HEK293 (cell line): ENCODE measurements around the gene CCDC71L.

Experiments
- CTCF ChIA-PET: fragments of 350-600 bp; formaldehyde crosslinking; extraction: SDS; loops from one replicate; lab custom pipeline; 2021; ENCODE audit warnings: antibody characterized with exemption; lab: Yijun Ruan, JAX
- POLR2A ChIA-PET: fragments of 300-600 bp; formaldehyde crosslinking; extraction: SDS; loops from one replicate; lab custom pipeline; 2020; ENCODE audit warnings: antibody characterized with exemption, inconsistent platforms; lab: Yijun Ruan, JAX
- H3K27ac ChIP-seq: fragments of 200-500 bp; sonication (Bioruptor generic); 2 replicates; pipeline ENCODE4 v1.5.1; 2014; ENCODE audit warnings: low read depth, low read length, control low read depth, inconsistent platforms; ENCODE audit errors: extremely low read depth
- H3K36me3 ChIP-seq, 2 experiments: fragments of 200-500 bp in 1 of 2; sonication (Bioruptor generic) in 1 of 2; 1 replicate in 1 of 2; 2 replicates in 1 of 2; pipeline ENCODE4 v1.5.1; 2014 to 2017; ENCODE audit warnings: inconsistent platforms in 2 of 2, low read length in 2 of 2; ENCODE audit not compliant: control insufficient read depth in 2 of 2, insufficient read depth in 1 of 2
- H3K4me1 ChIP-seq: fragments of 200-500 bp; sonication (Bioruptor generic); 2 replicates; pipeline ENCODE4 v1.5.1; 2014; ENCODE audit warnings: mild to moderate bottlenecking, low read length, inconsistent platforms; ENCODE audit not compliant: control insufficient read depth, insufficient read depth
- H3K4me3 ChIP-seq: 2 replicates; pipeline ENCODE4 v1.5.1; 2011; ENCODE audit warnings: low read depth, mild to moderate bottlenecking, control low read depth, low read length, moderate library complexity
- H3K9me3 ChIP-seq: fragments of 200-500 bp; sonication (Bioruptor generic); 2 replicates; pipeline ENCODE4 v1.5.1; 2014; ENCODE audit warnings: low read depth, low read length, inconsistent platforms; ENCODE audit not compliant: control insufficient read depth, insufficient read depth
- GLI4 ChIP-seq: fragments of 450-650 bp; formaldehyde crosslinking; IDR thresholded peaks from 2 replicates; pipeline ENCODE4 v1.5.1; 2016; ENCODE audit warnings: missing biosample characterization, missing genetic modification characterization
- HOXA7 ChIP-seq: sonication (generic); formaldehyde crosslinking; IDR thresholded peaks from 2 replicates; pipeline ENCODE4 v1.8.1; 2022; ENCODE audit warnings: missing genetic modification reagents, borderline replicate concordance
- HOXC10 ChIP-seq: sonication (generic); formaldehyde crosslinking; IDR thresholded peaks from 2 replicates; pipeline ENCODE4 v1.8.1; 2023; ENCODE audit warnings: mild to moderate bottlenecking, missing genetic modification reagents
- KLF9 ChIP-seq: fragments of 450-650 bp; formaldehyde crosslinking; IDR thresholded peaks from 2 replicates; pipeline ENCODE4 v1.5.1; 2016; ENCODE audit warnings: missing biosample characterization, missing genetic modification characterization, low read depth
- OSR2 ChIP-seq: fragments of 450-650 bp; formaldehyde crosslinking; IDR thresholded peaks from 2 replicates; pipeline ENCODE4 v1.5.1; 2016; ENCODE audit warnings: missing biosample characterization, missing genetic modification characterization
- RBAK ChIP-seq: fragments of 450-650 bp; formaldehyde crosslinking; IDR thresholded peaks from 2 replicates; pipeline ENCODE4 v1.5.1; 2016; ENCODE audit warnings: missing biosample characterization, missing genetic modification characterization
- SP2 ChIP-seq: fragments of 450-650 bp; formaldehyde crosslinking; IDR thresholded peaks from 2 replicates; pipeline ENCODE4 v1.5.1; 2016; ENCODE audit warnings: missing biosample characterization, missing genetic modification characterization
- SP3 ChIP-seq: fragments of 450-650 bp; formaldehyde crosslinking; IDR thresholded peaks from 2 replicates; pipeline ENCODE4 v1.5.1; 2016; ENCODE audit warnings: missing biosample characterization, missing genetic modification characterization
- YY1 ChIP-seq: fragments of 450-650 bp; formaldehyde crosslinking; IDR thresholded peaks from 2 replicates; pipeline ENCODE4 v1.5.1; 2018; ENCODE audit warnings: missing biosample characterization, missing genetic modification characterization
- ZBTB17 ChIP-seq: fragments of 450-650 bp; formaldehyde crosslinking; IDR thresholded peaks from 2 replicates; pipeline ENCODE4 v1.5.1; 2016; ENCODE audit warnings: missing biosample characterization, missing genetic modification characterization
- ZBTB20 ChIP-seq: fragments of 450-650 bp; formaldehyde crosslinking; IDR thresholded peaks from 2 replicates; pipeline ENCODE4 v1.5.1; 2016; ENCODE audit warnings: missing biosample characterization, missing genetic modification characterization
- ZBTB48 ChIP-seq: fragments of 450-650 bp; formaldehyde crosslinking; IDR thresholded peaks from 2 replicates; pipeline ENCODE4 v1.5.1; 2016; ENCODE audit warnings: missing biosample characterization, missing genetic modification characterization
- ZBTB7A ChIP-seq: fragments of 450-650 bp; formaldehyde crosslinking; IDR thresholded peaks from 2 replicates; pipeline ENCODE4 v1.5.1; 2016; ENCODE audit warnings: low read depth, missing biosample characterization, missing genetic modification characterization
- ZEB2 ChIP-seq: fragments of 450-650 bp; formaldehyde crosslinking; IDR thresholded peaks from 2 replicates; pipeline ENCODE4 v1.5.1; 2016; ENCODE audit warnings: missing biosample characterization, missing genetic modification characterization
- ZFP37 ChIP-seq: fragments of 450-650 bp; formaldehyde crosslinking; IDR thresholded peaks from 2 replicates; pipeline ENCODE4 v1.5.1; 2016; ENCODE audit warnings: missing biosample characterization, missing genetic modification characterization
- ZNF132 ChIP-seq: fragments of 450-650 bp; formaldehyde crosslinking; IDR thresholded peaks from 2 replicates; pipeline ENCODE4 v1.5.1; 2017; ENCODE audit warnings: missing biosample characterization, missing genetic modification characterization, borderline replicate concordance
- ZNF133 ChIP-seq: fragments of 450-650 bp; formaldehyde crosslinking; IDR thresholded peaks from 2 replicates; pipeline ENCODE4 v1.5.1; 2016; ENCODE audit warnings: missing biosample characterization, missing genetic modification characterization
- ZNF169 ChIP-seq: fragments of 450-650 bp; formaldehyde crosslinking; IDR thresholded peaks from 2 replicates; pipeline ENCODE4 v1.5.1; 2016; ENCODE audit warnings: missing biosample characterization, missing genetic modification characterization
- ZNF341 ChIP-seq: fragments of 450-650 bp; formaldehyde crosslinking; IDR thresholded peaks from 2 replicates; pipeline ENCODE4; 2016; ENCODE audit warnings: low read depth, missing biosample characterization, missing genetic modification characterization
- ZNF394 ChIP-seq: fragments of 450-650 bp; formaldehyde crosslinking; IDR thresholded peaks from 2 replicates; pipeline ENCODE4 v1.5.1; 2016; ENCODE audit warnings: missing biosample characterization, missing genetic modification characterization, mild to moderate bottlenecking, moderate library complexity, borderline replicate concordance
- ZNF416 ChIP-seq: fragments of 450-650 bp; formaldehyde crosslinking; IDR thresholded peaks from 2 replicates; pipeline ENCODE4 v1.5.1; 2016; ENCODE audit warnings: missing biosample characterization, missing genetic modification characterization
- ZNF423 ChIP-seq: fragments of 450-650 bp; formaldehyde crosslinking; IDR thresholded peaks from 2 replicates; pipeline ENCODE4 v1.5.1; 2016; ENCODE audit warnings: missing biosample characterization, missing genetic modification characterization
- ZNF48 ChIP-seq: fragments of 450-650 bp; formaldehyde crosslinking; IDR thresholded peaks from 2 replicates; pipeline ENCODE4 v1.5.1; 2016; ENCODE audit warnings: missing biosample characterization, missing genetic modification characterization
- ZNF501 ChIP-seq: fragments of 450-650 bp; formaldehyde crosslinking; IDR thresholded peaks from 2 replicates; pipeline ENCODE4 v1.5.1; 2016; ENCODE audit warnings: missing biosample characterization, missing genetic modification characterization
- ZNF530 ChIP-seq: fragments of 450-650 bp; formaldehyde crosslinking; IDR thresholded peaks from 2 replicates; pipeline ENCODE4 v1.5.1; 2016; ENCODE audit warnings: low read depth, missing biosample characterization, missing genetic modification characterization
- ZNF561 ChIP-seq: fragments of 450-650 bp; IDR thresholded peaks from 2 replicates; pipeline ENCODE4 v1.5.1; 2018; ENCODE audit warnings: missing biosample characterization, missing genetic modification characterization, borderline replicate concordance
- ZNF76 ChIP-seq: fragments of 450-650 bp; formaldehyde crosslinking; IDR thresholded peaks from 2 replicates; pipeline ENCODE4; 2016; ENCODE audit warnings: low read depth, missing biosample characterization, missing genetic modification characterization, borderline replicate concordance
- ZNF785 ChIP-seq: fragments of 450-650 bp; formaldehyde crosslinking; IDR thresholded peaks from 2 replicates; pipeline ENCODE4 v1.5.1; 2016; ENCODE audit warnings: missing biosample characterization, missing genetic modification characterization
- ZXDB ChIP-seq: fragments of 450-650 bp; formaldehyde crosslinking; IDR thresholded peaks from 2 replicates; pipeline ENCODE4 v1.5.1; 2016; ENCODE audit warnings: missing biosample characterization, missing genetic modification characterization
- TF ChIP-seq, protein P1 (sequence below): fragments of 450-650 bp; formaldehyde crosslinking; IDR thresholded peaks from 2 replicates; pipeline ENCODE4 v1.5.1; 2016; ENCODE audit warnings: missing biosample characterization, missing genetic modification characterization
- TF ChIP-seq, protein P2 (sequence below): fragments of 450-650 bp; formaldehyde crosslinking; IDR thresholded peaks from 2 replicates; pipeline ENCODE4 v1.5.1; 2016; ENCODE audit warnings: missing biosample characterization, missing genetic modification characterization
- TF ChIP-seq, protein P3 (sequence below): fragments of 450-650 bp; formaldehyde crosslinking; IDR thresholded peaks from 2 replicates; pipeline ENCODE4 v1.5.1; 2016; ENCODE audit warnings: missing biosample characterization, missing genetic modification characterization
- TF ChIP-seq, protein P4 (sequence below): fragments of 450-650 bp; formaldehyde crosslinking; IDR thresholded peaks from 2 replicates; pipeline ENCODE4 v1.5.1; 2017; ENCODE audit warnings: missing biosample characterization, missing genetic modification characterization

The CCDC71L gene

DNA sequence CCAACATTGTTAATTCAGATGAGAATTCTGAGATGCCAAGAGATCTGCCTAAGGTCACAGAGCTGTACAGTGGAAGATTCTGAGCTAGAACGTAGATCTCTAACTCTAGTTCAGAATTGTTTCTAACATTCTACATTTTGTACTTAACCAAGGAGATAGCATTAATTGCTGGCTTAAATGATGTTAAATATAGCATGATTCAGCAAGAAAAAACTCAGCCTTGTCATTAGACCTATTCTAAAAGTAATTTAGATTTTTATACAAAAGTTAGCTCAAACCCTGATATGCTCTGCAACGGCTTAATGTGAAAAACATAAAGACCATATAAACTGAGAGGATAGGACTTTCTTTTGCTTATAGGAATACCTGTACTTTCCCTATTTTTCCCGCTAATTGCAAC, 3.4 kb upstream of the CCDC71L start:
- ChIA-PET POLR2A (no interaction called here), CTCF (interaction anchor here (0.7 to 1.0 kb wide), 2 partner anchors 83 to 201 kb away, joined by 3 to 4 read pairs; no protein-coding TSS in a partner anchor)

DNA sequence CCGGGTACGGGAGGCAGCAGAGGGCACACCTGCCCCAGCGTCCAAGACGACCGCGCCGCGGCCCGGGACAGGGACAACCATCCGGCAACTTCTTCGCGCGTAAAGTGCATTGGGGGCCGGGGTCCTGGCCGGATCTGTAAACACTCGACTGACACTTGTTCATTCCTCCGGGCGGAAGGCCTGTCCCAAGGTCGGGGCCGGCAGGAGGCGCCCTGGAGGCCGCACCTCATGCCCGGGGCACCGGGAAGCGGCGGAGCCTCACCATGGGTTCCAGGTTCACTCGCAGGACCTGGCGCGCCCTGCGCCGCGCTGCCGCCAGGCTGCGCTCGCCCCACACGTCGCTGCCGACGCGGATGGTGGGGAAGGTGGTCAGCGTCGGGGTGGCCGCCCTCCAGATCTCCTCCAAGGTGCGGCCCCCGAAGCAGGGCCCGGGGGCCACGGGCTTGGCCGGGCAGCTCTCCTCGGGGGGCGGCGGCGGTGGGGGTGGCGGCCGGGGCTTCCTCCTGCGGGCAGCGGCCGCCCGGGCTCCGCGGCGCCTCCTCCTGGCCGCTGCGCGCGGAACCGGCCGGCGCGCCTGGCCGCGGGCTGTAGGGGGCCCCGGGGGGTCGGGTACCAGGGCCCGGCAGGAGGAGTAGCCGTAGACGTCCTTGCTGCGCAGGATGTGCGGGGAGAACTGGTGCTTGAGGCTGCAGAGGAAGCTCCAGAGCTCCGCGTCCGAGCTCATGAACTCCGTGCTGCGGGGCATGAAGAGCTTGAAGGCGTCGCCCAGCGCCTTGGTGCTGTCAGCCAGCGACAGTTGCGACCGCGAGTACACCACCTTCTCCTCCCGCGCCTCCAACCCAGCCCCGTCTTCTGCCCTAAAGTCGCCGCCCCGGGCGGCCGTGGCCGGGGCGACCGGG, 746 bp downstream of the CCDC71L start:
- Histone ChIP-seq H3K4me3 (peak overlapping the region; percentile 94), H3K36me3 (no peaks in the 10 kb centered on the region), H3K4me1 (no peaks in the 10 kb centered on the region), H3K9me3 (no peaks in the 10 kb centered on the region), H3K27ac (peak overlapping the region; percentile 86)
- ChIA-PET CTCF (interaction anchor here (0.6 to 4.2 kb wide), 21 partner anchors 10 to 1167 kb away, joined by 3 to 26 read pairs (median 3); no protein-coding TSS in a partner anchor), POLR2A (interaction anchor here (1.4 to 1.5 kb wide), 2 partner anchors 118 to 375 kb away, joined by 4 to 10 read pairs; partner anchors contain the start of gene NAMPT)
- TF ChIP-seq, protein P1, sequence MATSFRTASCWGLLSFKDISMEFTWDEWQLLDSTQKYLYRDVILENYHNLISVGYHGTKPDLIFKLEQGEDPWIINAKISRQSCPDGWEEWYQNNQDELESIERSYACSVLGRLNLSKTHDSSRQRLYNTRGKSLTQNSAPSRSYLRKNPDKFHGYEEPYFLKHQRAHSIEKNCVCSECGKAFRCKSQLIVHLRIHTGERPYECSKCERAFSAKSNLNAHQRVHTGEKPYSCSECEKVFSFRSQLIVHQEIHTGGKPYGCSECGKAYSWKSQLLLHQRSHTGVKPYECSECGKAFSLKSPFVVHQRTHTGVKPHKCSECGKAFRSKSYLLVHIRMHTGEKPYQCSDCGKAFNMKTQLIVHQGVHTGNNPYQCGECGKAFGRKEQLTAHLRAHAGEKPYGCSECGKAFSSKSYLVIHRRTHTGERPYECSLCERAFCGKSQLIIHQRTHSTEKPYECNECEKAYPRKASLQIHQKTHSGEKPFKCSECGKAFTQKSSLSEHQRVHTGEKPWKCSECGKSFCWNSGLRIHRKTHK (tag by site-specific recombination) = no peak
- TF ChIP-seq ZNF423 (tag by site-specific recombination) (peak; percentile 59), KLF9 (tag by site-specific recombination) (0 out of 2 replicates have a peak, but pooled peaks have one; percentile 30), ZNF416 (no peak), ZBTB20 (peak; percentile 93), ZNF76 (tag by site-specific recombination) (0 out of 2 replicates have a peak, but pooled peaks have one; percentile 16), GLI4 (tag by site-specific recombination) (no peak), ZBTB17 (tag by site-specific recombination) (peak; percentile 62), ZNF561 (peak; percentile 85), ZNF785 (peak; percentile 33; the same call in 1 of the 2 replicates), ZEB2 (peak; percentile 95), YY1 (tag by site-specific recombination) (peak; percentile 44), SP3 (tag by site-specific recombination) (peak; percentile 54; the same call in 1 of the 2 replicates), ZBTB7A (tag by site-specific recombination) (no peak), ZNF530 (no peak), ZNF169 (tag by site-specific recombination) (no peak), ZNF394 (tag by site-specific recombination) (peak; percentile 38; the same call in 1 of the 2 replicates), ZXDB (peak; percentile 40; the same call in 1 of the 2 replicates), ZBTB48 (tag by site-specific recombination) (peak; percentile 82), ZNF341 (tag by site-specific recombination) (peak; percentile 62; the same call in 1 of the 2 replicates)
- TF ChIP-seq, protein P2, sequence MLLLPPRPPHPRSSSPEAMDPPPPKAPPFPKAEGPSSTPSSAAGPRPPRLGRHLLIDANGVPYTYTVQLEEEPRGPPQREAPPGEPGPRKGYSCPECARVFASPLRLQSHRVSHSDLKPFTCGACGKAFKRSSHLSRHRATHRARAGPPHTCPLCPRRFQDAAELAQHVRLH = peak; percentile 81

More for the DNA sequence above, 3.4 kb upstream of the CCDC71L start:
- H3K4me1 ChIP-seq = no peaks in the 10 kb centered on the region
- H3K4me3 ChIP-seq = no peak overlapping the region
- TF ChIP-seq ZFP37 (tag by site-specific recombination) (no peak), ZNF132 (tag by site-specific recombination) (no peak), ZNF394 (tag by site-specific recombination) (no peak), ZNF133 (tag by site-specific recombination) (no peak), OSR2 (tag by site-specific recombination) (no peak), HOXC10 (CRISPR knock-in tag) (no peak), ZNF501 (no peak), ZNF561 (no peak), SP2 (tag by site-specific recombination) (no peak), RBAK (tag by site-specific recombination) (no peak), ZNF48 (tag by site-specific recombination) (no peak), HOXA7 (CRISPR knock-in tag) (no peak)
- TF ChIP-seq, protein P3, sequence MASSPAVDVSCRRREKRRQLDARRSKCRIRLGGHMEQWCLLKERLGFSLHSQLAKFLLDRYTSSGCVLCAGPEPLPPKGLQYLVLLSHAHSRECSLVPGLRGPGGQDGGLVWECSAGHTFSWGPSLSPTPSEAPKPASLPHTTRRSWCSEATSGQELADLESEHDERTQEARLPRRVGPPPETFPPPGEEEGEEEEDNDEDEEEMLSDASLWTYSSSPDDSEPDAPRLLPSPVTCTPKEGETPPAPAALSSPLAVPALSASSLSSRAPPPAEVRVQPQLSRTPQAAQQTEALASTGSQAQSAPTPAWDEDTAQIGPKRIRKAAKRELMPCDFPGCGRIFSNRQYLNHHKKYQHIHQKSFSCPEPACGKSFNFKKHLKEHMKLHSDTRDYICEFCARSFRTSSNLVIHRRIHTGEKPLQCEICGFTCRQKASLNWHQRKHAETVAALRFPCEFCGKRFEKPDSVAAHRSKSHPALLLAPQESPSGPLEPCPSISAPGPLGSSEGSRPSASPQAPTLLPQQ (tag by site-specific recombination) = no peak
- TF ChIP-seq, protein P4, sequence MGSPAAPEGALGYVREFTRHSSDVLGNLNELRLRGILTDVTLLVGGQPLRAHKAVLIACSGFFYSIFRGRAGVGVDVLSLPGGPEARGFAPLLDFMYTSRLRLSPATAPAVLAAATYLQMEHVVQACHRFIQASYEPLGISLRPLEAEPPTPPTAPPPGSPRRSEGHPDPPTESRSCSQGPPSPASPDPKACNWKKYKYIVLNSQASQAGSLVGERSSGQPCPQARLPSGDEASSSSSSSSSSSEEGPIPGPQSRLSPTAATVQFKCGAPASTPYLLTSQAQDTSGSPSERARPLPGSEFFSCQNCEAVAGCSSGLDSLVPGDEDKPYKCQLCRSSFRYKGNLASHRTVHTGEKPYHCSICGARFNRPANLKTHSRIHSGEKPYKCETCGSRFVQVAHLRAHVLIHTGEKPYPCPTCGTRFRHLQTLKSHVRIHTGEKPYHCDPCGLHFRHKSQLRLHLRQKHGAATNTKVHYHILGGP (tag by site-specific recombination) = no peak
- no peaks in the 10 kb centered on the region for H3K9me3 ChIP-seq
- no peak overlapping the region for H3K27ac ChIP-seq
- no peaks in the 10 kb centered on the region for H3K36me3 ChIP-seq
